Lower leg skin (tissue), 4 donors: ENCODE data around the gene RBM47. TPM values are rescaled to one million over a fixed set of nuclear protein-coding genes. Genes with fewer than 3 reads are reported as not detected.

Source experiments
- DNase-seq, 2 donors: peaks; one replicate each; pipeline ENCODE4 v3.0.0-alpha.2; 2019; ENCODE audit warnings: low spot score in 2 of 2
- H3K4me3 ChIP-seq: fragments of 200-600 bp; sonication (generic); 2 replicates; pipeline ENCODE4 v1.5.1; 2017; ENCODE audit warnings: mild to moderate bottlenecking, low read depth; ENCODE audit not compliant: poor library complexity, severe bottlenecking
- POLR2A ChIP-seq, 2 donors: fragments of 450-650 bp; IDR thresholded peaks; one replicate each; pipeline ENCODE4 v1.6.1; 2016 to 2017; ENCODE audit warnings: antibody characterized with exemption in 2 of 2, mild to moderate bottlenecking in 1 of 2, moderate library complexity in 1 of 2
- WGBS, 2 donors: methylation state at CpG; one replicate each; pipeline ENCODE4 v1.1.5; 2018; 5-methylcytosine and 5-hydroxymethylcytosine counted together
- intact Hi-C: fragments of 100-400 bp; cut with DNase I; formaldehyde crosslinking; loops from one replicate; pipeline ENCODE4 v1.15.0; 2023; ENCODE audit warnings: low total_unique reads
- total RNA-seq, 4 donors: library from RNA; depleted of rRNA; stranded (reverse); fragments of >200 nt; gene quantifications; one replicate each; pipeline ENCODE4 v1.1.0, GENCODE V29; 2016
- TF ChIP-seq, protein P1 (sequence below), 3 donors: fragments of 450-650 bp; IDR thresholded peaks; one replicate each; pipeline ENCODE4 v1.5.1; 2016; ENCODE audit warnings: antibody characterized with exemption in 3 of 3, mild to moderate bottlenecking in 3 of 3, moderate library complexity in 2 of 3

The RBM47 gene
- total RNA-seq, 4 donors from 2014 or later, result 38.4 to 73.8 (median 46.9) TPM

- H3K4me3 ChIP-seq, result no peak overlapping the region
- no peak for TF ChIP-seq POLR2A (IDR thresholded peaks at IDR 0.05)
- TF ChIP-seq, protein P1, sequence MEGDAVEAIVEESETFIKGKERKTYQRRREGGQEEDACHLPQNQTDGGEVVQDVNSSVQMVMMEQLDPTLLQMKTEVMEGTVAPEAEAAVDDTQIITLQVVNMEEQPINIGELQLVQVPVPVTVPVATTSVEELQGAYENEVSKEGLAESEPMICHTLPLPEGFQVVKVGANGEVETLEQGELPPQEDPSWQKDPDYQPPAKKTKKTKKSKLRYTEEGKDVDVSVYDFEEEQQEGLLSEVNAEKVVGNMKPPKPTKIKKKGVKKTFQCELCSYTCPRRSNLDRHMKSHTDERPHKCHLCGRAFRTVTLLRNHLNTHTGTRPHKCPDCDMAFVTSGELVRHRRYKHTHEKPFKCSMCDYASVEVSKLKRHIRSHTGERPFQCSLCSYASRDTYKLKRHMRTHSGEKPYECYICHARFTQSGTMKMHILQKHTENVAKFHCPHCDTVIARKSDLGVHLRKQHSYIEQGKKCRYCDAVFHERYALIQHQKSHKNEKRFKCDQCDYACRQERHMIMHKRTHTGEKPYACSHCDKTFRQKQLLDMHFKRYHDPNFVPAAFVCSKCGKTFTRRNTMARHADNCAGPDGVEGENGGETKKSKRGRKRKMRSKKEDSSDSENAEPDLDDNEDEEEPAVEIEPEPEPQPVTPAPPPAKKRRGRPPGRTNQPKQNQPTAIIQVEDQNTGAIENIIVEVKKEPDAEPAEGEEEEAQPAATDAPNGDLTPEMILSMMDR (IDR thresholded peaks at IDR 0.05), result no peak
- intact Hi-C loops, result no loop called here
- WGBS, 2 donors, result 53 to 81% methylated on average over 4 of the region's 4 CpGs
- DNase-seq, result no peak
Measured at GRCh38 chr4:40405193-40405592, 224.5 kb downstream of the RBM47 start.

DNA sequence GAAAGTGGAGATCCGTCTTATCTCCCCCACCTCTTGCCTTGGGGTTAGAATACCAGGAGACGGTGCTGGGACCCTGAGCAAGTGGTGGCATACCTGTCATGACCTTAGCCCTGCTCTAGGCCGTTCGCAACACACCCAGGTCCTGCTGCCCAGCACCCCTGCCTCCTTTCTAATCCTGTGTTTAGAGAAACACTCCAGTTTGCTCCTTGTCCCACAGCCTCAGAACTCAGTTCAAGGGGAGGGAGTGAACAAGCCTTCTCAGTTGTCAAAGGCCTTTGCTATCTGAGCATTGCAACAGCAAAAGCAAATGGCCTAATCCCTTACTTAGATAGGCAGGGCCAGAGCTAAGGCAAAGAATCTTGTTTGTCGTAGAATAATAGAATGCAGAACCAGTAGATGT, 226.6 kb downstream of the RBM47 start:
- no peak overlapping the region for H3K4me3 ChIP-seq
- no peak for DNase-seq
- TF ChIP-seq, protein P1 (IDR thresholded peaks at IDR 0.05), result no peak
- no peak for TF ChIP-seq POLR2A (IDR thresholded peaks at IDR 0.05)
- 92 to 97% methylated on average over 5 of the region's 5 CpGs for WGBS, 2 donors
- intact Hi-C loops, result no loop called here

- WGBS, 2 donors, result 73 to 90% methylated on average over 1 of the region's 1 CpG
- no peak for DNase-seq
- intact Hi-C loops, result no loop called here
- TF ChIP-seq, protein P1 (IDR thresholded peaks at IDR 0.05), result no peak
- no peak for TF ChIP-seq POLR2A (IDR thresholded peaks at IDR 0.05)
- no peak overlapping the region for H3K4me3 ChIP-seq
Measured at GRCh38 chr4:40402556-40402955, 227.1 kb downstream of the RBM47 start.

DNA sequence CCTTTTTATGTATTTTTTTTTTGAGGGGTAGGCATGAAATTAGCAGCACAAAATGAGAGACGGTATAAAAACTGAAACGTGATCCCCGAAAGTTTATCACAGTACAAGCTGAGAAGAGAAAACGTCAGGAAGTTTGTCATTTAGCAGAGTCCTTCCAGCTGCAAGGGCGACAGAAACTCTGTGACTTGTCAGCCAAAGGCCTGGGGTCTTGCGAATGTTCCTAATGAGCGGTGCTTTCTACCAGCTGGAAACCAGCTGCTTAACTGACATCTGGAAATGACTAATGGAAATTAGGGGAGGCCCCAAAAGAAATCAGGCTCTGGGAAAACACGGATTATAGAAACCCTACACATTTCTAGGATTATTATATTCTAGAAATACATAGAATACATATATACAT, 228.0 kb downstream of the RBM47 start:
- no peak for TF ChIP-seq POLR2A (IDR thresholded peaks at IDR 0.05)
- TF ChIP-seq, protein P1 (IDR thresholded peaks at IDR 0.05), result no peak
- no peak for DNase-seq
- WGBS, 2 donors, result 61 to 71% methylated on average over 8 of the region's 8 CpGs
- intact Hi-C loops, result no loop called here
- H3K4me3 ChIP-seq, result no peak overlapping the region

DNA sequence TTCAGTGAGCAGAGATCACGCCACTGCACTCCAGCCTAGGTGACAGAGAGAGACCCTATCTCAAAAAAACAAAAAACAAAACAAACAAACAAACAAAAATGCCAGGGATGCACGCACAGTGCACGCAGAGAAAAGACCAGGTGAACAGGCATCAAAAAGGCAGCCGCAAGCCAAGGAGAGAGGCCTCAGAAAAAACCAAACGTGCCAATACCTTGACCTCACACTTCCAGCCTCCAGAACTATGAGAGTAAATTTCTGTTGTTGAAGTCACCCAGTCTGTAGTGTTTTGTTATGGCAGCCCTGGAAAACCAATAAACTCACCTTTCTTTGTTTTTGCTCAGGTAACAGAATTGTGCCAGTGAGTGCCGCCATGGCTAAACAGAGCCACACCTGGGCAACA, 228.6 kb downstream of the RBM47 start:
- no peak for TF ChIP-seq POLR2A (IDR thresholded peaks at IDR 0.05)
- TF ChIP-seq, protein P1 (IDR thresholded peaks at IDR 0.05), result no peak
- no peak overlapping the region for H3K4me3 ChIP-seq
- intact Hi-C loops, result no loop called here
- no peak for DNase-seq
- 90 to 92% methylated on average over 6 of the region's 6 CpGs for WGBS, 2 donors

DNA sequence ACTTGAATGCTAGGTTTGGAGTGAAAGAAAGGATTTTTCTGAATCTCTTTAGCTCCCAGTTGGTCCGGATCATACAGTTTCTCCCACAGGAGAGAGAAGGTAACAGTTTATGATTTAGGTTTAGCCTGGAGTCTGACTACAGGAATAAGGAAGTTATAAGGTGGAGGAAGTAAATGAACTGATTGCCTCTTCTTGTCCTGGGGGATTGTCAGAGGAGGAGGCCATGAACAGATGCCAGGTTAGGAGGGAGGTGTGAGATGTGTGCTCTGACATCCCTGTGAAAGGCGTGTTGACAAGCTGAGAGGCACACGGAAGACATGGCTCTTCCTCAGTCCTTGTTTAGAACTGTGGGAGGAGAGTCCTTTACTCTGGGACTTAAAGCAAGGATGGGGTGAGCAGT, 230.1 kb downstream of the RBM47 start:
- TF ChIP-seq POLR2A (IDR thresholded peaks at IDR 0.05), result no peak
- TF ChIP-seq, protein P1 (IDR thresholded peaks at IDR 0.05), result no peak
- 75 to 83% methylated on average over 3 of the region's 3 CpGs for WGBS, 2 donors
- H3K4me3 ChIP-seq, result no peak overlapping the region
- no peak for DNase-seq
- intact Hi-C loops, result no loop called here
